ENCODE results near the gene RBAK.
A peak's percentile ranks its signal among the peaks of the same experiment; 100 is the strongest.
"Not testable (repeated sequence)": the region's sequence is repeated elsewhere in the genome, so short reads cannot be mapped to it uniquely, and the experiment has no call there.

The RBAK gene

DNA sequence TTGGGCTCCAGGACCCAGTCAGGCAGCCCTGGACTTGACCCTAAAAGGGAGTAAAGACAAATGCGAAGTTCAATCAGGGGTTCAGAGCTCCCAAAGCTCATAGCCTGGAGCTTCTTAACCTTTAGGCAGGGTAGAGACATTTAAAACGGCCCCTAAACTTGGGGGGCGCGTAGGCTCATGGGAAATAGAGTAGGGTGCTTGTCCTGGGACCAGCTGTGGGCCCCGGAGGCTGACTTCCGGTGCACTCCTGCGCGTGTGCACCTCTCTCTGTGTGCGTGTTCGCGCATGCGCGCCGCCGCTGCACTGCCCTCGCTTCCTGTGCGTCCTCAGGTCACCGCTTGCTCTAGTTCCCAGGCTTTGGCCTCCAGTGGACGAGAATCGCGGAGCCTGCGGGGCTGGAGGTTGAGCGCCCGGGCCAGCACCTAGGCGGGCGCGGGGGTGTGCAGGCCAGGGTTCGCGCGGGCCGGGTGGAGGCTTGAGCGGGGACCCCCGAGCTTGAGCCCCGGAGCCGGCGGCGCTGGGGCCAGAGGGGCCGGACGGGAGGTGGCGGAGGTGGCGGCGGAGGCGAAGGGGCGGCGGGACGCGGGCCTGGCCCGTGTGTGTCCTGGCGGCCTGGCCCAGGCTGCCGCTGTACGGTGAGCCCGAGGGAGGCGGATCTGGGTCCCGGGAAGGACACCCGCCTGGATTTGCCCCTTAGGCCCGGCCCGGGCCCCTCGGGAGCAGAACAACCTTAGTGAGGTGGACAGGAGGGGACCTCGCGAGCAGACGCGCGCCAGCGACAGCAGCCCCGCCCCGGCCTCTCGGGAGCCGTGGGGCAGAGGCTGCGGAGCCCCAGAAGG lies at the start of gene RBAK:
Gene RBAK, plus strand, starts transcription at position 303 of the 839 bp plus-strand sequence. CDS start 2,217 bp downstream, outside the sequence.
- DNase-seq: peak; percentile 88 to 92

DNA sequence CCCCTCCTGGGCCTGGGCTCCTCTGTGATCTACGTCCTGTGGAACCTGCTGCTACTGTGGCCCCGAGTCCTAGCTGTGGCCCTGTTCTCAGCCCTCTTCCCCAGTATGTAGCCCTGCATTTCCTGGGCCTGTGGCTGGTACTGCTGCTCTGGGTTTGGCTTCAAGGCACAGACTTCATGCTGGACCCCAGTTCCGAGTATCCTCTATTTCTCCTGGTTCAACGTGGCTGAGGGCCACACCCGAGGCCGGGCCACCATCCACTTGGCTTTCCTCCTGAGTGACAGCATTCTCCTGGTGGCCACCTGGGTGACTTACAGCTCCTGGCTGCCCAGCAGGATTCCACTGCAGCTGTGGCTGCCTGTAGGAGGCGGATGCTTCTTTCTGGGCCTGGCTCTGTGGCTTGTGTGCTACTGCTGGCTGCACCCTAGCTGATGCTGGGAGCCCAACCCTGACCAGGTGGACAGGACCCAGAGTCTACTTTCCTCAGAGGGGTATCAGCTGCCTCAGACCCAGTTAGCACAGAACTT lies 48.9 kb upstream of the RBAK start:
- peak in 1 of 2 experiments; percentile 10 for DNase-seq

DNA sequence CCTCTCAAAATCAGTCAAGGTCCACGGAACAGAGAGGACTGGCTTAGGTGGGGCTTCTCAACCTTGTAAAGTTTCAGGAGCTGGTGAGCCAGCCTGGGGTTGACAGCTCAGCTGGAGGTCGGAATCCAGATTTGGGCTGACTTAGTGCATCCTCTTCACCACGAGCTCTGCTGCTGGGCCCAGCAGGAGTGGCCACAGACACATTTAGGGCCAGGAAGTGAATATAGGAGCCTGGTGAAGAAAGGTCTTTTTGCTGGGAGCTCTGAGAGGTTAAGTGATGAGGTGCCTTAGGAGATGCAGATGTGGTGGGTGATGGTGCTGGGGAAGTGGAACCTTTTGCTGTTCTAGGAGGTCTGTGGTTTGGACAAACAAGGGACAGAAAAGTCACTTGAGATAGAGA lies 47.4 kb upstream of the RBAK start:
- DNase-seq: peak in 1 of 2 experiments; percentile 11

DNA sequence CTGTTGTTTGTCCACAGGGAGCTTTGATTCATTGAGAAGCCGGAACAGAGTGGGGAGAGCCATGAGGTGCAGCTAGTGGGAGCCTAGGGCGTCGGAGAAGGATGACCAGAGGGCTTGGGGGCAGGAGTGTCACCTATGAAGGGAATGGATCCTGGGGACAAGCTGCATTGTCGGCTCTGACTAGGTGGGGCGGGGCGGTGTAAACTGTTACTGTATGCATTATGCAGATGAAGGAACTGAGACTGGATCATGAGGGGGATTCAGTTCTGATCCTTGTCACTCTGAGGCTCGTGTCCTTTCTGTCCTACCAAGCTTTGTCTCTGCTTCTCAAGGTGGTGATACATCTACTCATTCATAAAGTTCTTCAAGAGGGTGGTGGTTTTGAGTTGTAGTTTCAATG lies 46.8 kb upstream of the RBAK start:
- peak in 1 of 2 experiments; percentile 16 for DNase-seq

DNA sequence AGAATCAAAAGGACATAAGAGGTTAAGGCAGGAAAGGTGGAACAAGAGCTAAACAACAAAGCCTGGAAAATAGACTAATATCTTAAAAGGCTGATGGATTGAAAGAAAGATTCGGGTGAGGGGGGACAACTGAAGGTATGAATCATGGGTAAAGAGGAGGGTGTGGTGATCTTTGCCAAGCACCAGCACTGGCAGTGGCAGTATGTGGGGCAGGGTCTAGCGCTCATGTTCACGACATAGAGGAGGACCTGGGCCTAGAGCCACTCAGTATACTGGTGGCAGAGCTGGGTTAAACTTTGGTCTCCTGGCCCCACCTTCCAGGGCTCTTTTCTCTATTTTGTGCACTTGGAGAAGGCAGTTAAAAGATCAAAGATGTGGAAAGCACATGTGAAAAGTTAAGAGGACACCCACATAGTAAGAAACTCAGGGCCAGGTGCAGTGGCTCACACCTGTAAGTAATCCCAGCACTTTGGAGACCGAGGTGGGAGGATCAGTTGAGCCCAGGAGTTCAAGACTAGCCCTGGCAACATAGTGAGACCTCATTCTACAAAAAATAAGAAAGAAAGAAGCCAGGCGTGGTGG lies 46.2 kb upstream of the RBAK start:
- DNase-seq: peak in 1 of 2 experiments; percentile 11

GRCh38 chr7:5001003-5001402 lies 44.7 kb upstream of the RBAK start:
- no peak for DNase-seq

DNA sequence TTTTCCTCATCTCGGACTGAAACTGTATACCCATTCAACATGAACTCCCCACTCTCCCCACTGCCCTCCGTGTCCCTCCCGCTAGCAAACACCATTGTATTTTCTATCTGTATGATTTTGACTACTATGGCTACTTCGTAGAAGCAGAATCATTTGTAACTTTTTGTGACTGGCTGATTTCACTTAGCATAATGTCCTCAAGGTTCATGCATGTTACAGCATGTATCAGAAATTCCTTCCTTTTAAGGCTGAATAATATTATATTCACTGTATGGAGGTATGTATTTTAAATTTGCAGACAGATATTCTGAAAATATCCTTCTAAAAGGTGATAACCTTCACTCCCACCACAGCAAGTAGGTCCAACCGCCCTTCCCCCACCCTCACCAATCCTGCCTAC lies 43.7 kb upstream of the RBAK start:
- DNase-seq: no peak

GRCh38 chr7:5005066-5005465 lies 40.6 kb upstream of the RBAK start:
- DNase-seq: no peak

DNA sequence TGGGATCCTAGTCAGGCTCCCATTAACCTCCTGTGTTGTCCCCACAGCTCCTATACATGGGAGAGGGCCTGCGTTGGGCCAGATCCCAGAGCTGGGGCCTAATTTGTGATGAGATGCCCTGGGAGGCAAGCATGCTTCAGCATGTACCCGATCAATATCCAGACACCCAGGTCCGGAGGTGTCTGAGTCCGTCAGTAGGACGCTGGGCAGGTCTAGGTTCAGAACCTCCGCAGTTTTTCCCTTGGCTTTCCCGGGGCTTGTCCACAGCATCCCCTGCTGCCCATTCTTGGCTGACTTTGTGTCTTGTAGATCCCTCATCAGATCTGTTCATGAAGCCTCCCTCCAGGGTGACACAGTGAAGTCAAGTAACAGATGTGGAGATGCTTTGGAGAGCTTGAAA lies 32.7 kb upstream of the RBAK start:
- no peak for DNase-seq

GRCh38 chr7:5015936-5016335 lies 29.7 kb upstream of the RBAK start:
- DNase-seq: not testable (repeated sequence)

DNA sequence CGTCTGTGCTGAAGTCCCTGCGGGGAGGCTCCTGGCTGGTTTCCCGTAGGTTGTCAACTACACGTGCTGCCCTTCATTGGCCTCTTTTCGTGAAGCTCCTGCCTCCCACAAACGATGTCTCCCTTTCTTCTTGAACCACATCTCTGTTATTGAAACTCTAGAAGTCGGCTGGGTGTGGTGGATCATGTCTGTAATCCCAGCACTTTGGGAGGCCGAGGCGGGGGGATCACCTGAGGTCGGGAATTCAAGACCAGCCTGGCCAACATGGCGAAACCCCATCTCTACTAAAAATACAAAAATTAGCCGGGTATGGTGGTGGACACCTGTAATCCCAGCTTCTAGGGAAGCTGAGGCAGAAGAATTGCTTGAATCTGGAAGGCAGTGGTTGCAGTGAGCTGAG lies 28.0 kb upstream of the RBAK start:
- DNase-seq: not testable (repeated sequence)

GRCh38 chr7:5020098-5020497 lies 25.6 kb upstream of the RBAK start:
- DNase-seq: no peak

- DNase-seq: not testable (repeated sequence)
Observed at GRCh38 chr7:5020976-5021550, 24.6 kb upstream of the RBAK start.

- DNase-seq: not testable (repeated sequence)
Observed at GRCh38 chr7:5023626-5024025, 22.0 kb upstream of the RBAK start.

- DNase-seq: not testable (repeated sequence)
Observed at GRCh38 chr7:5027796-5028410, 17.8 kb upstream of the RBAK start.

DNA sequence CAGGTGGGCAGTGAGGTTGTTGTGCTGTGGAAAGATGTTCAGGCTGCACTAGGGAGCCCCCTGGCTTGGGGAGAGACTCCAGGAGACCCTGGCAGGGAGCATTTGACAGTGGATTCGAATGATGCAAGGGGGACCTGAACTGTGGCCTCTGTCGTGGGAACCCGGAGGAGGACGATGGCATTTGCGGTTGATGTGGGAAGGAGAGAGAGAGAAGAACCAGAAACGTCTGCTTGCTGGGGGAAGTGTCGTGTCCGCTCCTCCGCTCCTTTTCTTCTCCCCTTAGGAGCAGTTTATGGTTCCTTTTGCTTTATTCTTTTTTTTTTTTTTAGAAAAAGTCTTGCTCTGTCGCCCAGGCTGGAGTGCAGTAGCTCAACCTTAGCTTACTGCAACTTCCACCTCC lies 12.5 kb upstream of the RBAK start:
- DNase-seq: not testable (repeated sequence)

DNA sequence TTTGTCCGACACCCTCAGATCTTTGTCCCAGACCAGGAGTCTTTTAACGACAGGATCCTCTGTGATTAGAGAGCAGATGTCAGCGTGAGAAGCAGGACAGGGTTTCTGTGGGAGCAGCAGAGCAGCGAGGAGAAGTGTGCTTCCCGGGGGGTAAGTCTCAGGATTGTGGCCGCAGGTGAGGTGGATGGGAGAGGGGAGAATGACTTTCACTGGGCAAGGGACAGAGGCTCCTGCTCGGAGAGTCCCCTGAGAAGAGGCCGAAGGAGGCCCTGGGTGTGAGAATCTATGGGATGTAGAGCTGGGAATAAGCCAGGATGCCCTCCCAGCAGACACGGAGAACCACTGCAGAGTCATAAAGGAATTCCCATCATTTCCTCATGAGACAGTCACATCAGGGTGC lies 10.4 kb upstream of the RBAK start:
- no peak for DNase-seq

DNA sequence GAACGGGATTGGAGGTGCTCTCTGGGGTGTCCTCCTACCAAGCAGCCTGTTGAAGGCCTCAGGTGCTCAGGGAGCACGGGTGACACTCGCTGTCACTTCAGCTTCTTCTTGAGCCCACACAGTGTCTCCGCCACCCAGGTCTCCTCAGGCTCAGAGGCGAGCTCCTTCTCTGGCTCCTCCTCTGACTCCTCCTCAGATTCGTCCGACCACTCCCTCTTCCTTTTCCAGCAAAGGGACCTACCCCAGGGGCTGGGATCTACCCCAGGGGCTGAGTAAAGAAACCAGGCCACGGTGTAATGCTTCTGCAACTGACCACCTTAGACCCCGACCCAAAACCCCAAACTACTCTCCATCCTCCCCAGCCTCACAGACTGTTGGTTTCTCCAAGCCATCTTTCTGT lies 9.2 kb upstream of the RBAK start:
- no peak for DNase-seq

- DNase-seq: no peak
Observed at GRCh38 chr7:5041047-5041446, 4.6 kb upstream of the RBAK start.

- no peak for DNase-seq
Observed at GRCh38 chr7:5043661-5044060, 2.0 kb upstream of the RBAK start.

DNA sequence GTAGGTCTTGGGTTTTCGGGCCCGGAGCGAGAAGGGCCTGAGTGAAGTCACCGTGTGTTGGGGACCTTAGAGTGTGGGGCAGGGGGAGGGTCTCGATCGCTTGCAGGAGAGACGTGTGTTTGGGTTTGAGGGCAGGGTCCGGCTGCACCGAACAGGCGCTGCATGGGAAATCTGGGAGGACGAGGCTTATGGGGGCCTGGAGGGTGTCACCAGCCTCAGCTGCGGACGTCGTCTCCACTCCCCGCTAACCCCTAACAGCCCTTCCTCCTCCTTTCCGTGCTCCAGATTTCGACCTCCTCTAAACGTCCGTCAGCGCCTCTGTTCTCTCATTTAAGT lies 705 bp downstream of the RBAK start:
- DNase-seq: not testable (repeated sequence)

DNA sequence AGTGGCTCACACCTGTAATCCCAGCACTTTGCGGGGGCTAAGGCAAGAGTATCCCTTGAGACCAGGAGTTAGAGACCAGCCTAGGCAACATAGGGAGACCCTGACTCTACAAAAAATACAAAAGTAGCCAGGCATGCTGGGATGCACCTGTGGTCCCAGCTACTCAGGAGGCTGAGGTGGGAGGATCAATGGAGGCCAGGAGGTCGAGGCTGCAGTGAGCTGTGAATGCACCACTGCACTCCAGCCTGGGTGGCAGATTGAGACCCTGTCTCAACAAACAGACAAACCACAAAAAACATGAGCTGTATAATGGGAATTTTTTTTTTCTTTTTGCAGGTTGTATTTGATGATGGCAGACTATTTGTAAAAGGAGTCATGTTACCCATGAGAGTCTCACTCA lies 1.5 kb downstream of the RBAK start:
- not testable (repeated sequence) for DNase-seq

- DNase-seq: no peak
Observed at GRCh38 chr7:5050676-5051075, 5.0 kb downstream of the RBAK start.

Data from activated T-cell treated with anti-CD3 and anti-CD28 coated beads, Interleukin-2, amount 50 U/mL, for 48 hours (primary cell).